GM23338 (cell line): ENCODE data around the gene SLC6A1. TPM values are rescaled to one million over a fixed set of nuclear protein-coding genes. Genes with fewer than 3 reads are reported as not detected.

Experiments
- ATAC-seq: fragments of 200-7000 bp; cut with Tn5 transposase; 3 replicates; pipeline ENCODE4 v1.9.1; 2020
- DNase-seq: peaks from one replicate; pipeline ENCODE4 v3.0.0-alpha.2; 2015; ENCODE audit warnings: low spot score
- H2AFZ ChIP-seq: fragments of 200-600 bp; sonication (generic); 2 replicates; pipeline ENCODE4 v1.8.0; 2016; ENCODE audit warnings: antibody characterized with exemption, mild to moderate bottlenecking, moderate library complexity
- H3F3A ChIP-seq: fragments of 200-600 bp; sonication (generic); replicated peaks from 2 replicates; pipeline ENCODE4 v1.8.0; 2017; ENCODE audit warnings: antibody characterized with exemption, mixed run types, low read depth
- H3K27ac ChIP-seq: fragments of 200-600 bp; sonication (generic); 2 replicates; pipeline ENCODE4 v1.6.1; 2016; ENCODE audit warnings: low read depth
- H3K27me3 ChIP-seq: fragments of 200-600 bp; sonication (generic); 2 replicates; pipeline ENCODE4 v1.8.0; 2016; ENCODE audit warnings: mild to moderate bottlenecking, mixed run types, moderate library complexity; ENCODE audit not compliant: insufficient read depth
- H3K36me3 ChIP-seq: fragments of 200-600 bp; sonication (generic); 2 replicates; pipeline ENCODE4 v1.8.0; 2016; ENCODE audit warnings: mild to moderate bottlenecking; ENCODE audit not compliant: insufficient read depth
- H3K4me1 ChIP-seq: fragments of 200-600 bp; sonication (generic); 2 replicates; pipeline ENCODE4 v1.8.0; 2016; ENCODE audit warnings: mild to moderate bottlenecking, moderate library complexity; ENCODE audit not compliant: insufficient read depth
- H3K4me2 ChIP-seq: fragments of 200-600 bp; sonication (generic); 2 replicates; pipeline ENCODE4 v1.7.1; 2017; ENCODE audit warnings: mixed run types
- H3K4me3 ChIP-seq: fragments of 200-600 bp; sonication (generic); 2 replicates; pipeline ENCODE4 v1.6.1; 2016; ENCODE audit warnings: mixed run types
- H3K79me2 ChIP-seq: fragments of 200-600 bp; sonication (generic); replicated peaks from 2 replicates; pipeline ENCODE4 v1.8.0; 2017; ENCODE audit warnings: mild to moderate bottlenecking; ENCODE audit not compliant: insufficient read depth
- H3K9me2 ChIP-seq: fragments of 200-600 bp; sonication (generic); 2 replicates; pipeline ENCODE4 v1.8.0; 2017; ENCODE audit not compliant: insufficient read depth
- H4K20me1 ChIP-seq: fragments of 200-600 bp; sonication (generic); replicated peaks from 2 replicates; pipeline ENCODE4 v1.8.0; 2017; ENCODE audit warnings: mild to moderate bottlenecking; ENCODE audit not compliant: insufficient read depth
- H3K27ac Mint-ChIP-seq: 2 replicates; pipeline ENCODE4 v1.8.0; 2020; ENCODE audit warnings: inconsistent platforms, mild to moderate bottlenecking, moderate library complexity, mixed read lengths
- H3K27me3 Mint-ChIP-seq: 3 replicates; pipeline ENCODE4 v1.8.0; 2022; ENCODE audit warnings: low read depth, mild to moderate bottlenecking, moderate library complexity, mixed read lengths, inconsistent platforms; ENCODE audit not compliant: insufficient read depth, poor library complexity
- H3K36me3 Mint-ChIP-seq: 3 replicates; pipeline ENCODE4 v1.8.0; 2021; ENCODE audit warnings: low read depth, mild to moderate bottlenecking, inconsistent platforms, moderate library complexity, mixed read lengths
- H3K4me1 Mint-ChIP-seq: 3 replicates; pipeline ENCODE4 v1.8.0; 2020; ENCODE audit warnings: mild to moderate bottlenecking, inconsistent platforms, mixed read lengths
- H3K4me3 Mint-ChIP-seq: 3 replicates; pipeline ENCODE4 v1.8.0; 2021; ENCODE audit warnings: moderate library complexity, mild to moderate bottlenecking, inconsistent platforms, mixed read lengths
- H3K9me3 Mint-ChIP-seq: 3 replicates; pipeline ENCODE4 v1.8.0; 2020; ENCODE audit warnings: moderate library complexity, mild to moderate bottlenecking, inconsistent platforms, mixed read lengths
- CREB1 ChIP-seq: fragments of 250-450 bp; sonication (Bioruptor Pico); IDR thresholded peaks from 2 replicates; pipeline ENCODE4 v1.5.0; 2020; ENCODE audit warnings: low read depth, mild to moderate bottlenecking, moderate library complexity
- EZH2 ChIP-seq: fragments of 200-600 bp; sonication (generic); IDR thresholded peaks from one replicate; pipeline ENCODE4 v1.8.0; 2017; ENCODE audit warnings: antibody characterized with exemption, mild to moderate bottlenecking, low read depth; ENCODE audit not compliant: unreplicated experiment
- EZH2phosphoT487 ChIP-seq: fragments of 200-600 bp; sonication (generic); IDR thresholded peaks from one replicate; pipeline ENCODE4 v1.8.1; 2018; ENCODE audit warnings: antibody characterized with exemption; ENCODE audit not compliant: unreplicated experiment
- JUNB ChIP-seq: IDR thresholded peaks from one replicate; pipeline ENCODE4 v1.6.1; 2016; ENCODE audit warnings: antibody characterized with exemption; ENCODE audit not compliant: unreplicated experiment
- NANOG ChIP-seq: IDR thresholded peaks from 2 replicates; pipeline ENCODE4 v1.6.1; 2016; ENCODE audit warnings: antibody characterized with exemption, borderline replicate concordance
- POLR2AphosphoS5 ChIP-seq: IDR thresholded peaks from 2 replicates; pipeline ENCODE4 v1.6.1; 2016; ENCODE audit warnings: antibody characterized with exemption, low read depth
- STAT1 ChIP-seq: IDR thresholded peaks from one replicate; pipeline ENCODE4 v1.6.1; 2016; ENCODE audit warnings: antibody characterized with exemption; ENCODE audit not compliant: unreplicated experiment
- ZNF114 ChIP-seq: fragments of 250-450 bp; sonication (Bioruptor Pico); IDR thresholded peaks from 2 replicates; pipeline ENCODE4 v1.5.0; 2020; ENCODE audit warnings: mild to moderate bottlenecking, moderate library complexity
- ZNF331 ChIP-seq: fragments of 250-450 bp; sonication (Bioruptor Pico); IDR thresholded peaks from 2 replicates; pipeline ENCODE4 v1.5.0; 2020; ENCODE audit warnings: low read depth, mild to moderate bottlenecking, moderate library complexity
- polyA plus RNA-seq: library from polyadenylated mRNA; unstranded; fragments of >200 nt; fragmentation: Nextera tagmentation; extraction: Ambion mirVana; gene quantifications from 2 replicates; pipeline ENCODE4 v1.2.1, GENCODE V29; 2016
- total RNA-seq: library from RNA; depleted of rRNA; stranded (reverse); fragments of >200 nt; shearing (Covaris generic); gene quantifications from 2 replicates; pipeline ENCODE4 v1.2.3, GENCODE V29; 2014
- TF ChIP-seq, protein P1 (sequence below): IDR thresholded peaks from 2 replicates; pipeline ENCODE4 v1.6.1; 2016; ENCODE audit warnings: antibody characterized with exemption
- TF ChIP-seq, protein P2 (sequence below), 2 experiments: fragments of 200-600 bp in 1 of 2; sonication (generic) in 1 of 2; conservative IDR thresholded peaks; 2 replicates each; pipeline versions ENCODE4 v1.5.1 to v1.6.1; 2016 to 2017; ENCODE audit warnings: antibody characterized with exemption in 2 of 2, low read depth in 2 of 2, mild to moderate bottlenecking in 2 of 2, moderate library complexity in 1 of 2
- TF ChIP-seq, protein P3 (sequence below): fragments of 250-450 bp; sonication (Bioruptor Pico); IDR thresholded peaks from 2 replicates; pipeline ENCODE4 v1.5.0; 2020; ENCODE audit warnings: mild to moderate bottlenecking, moderate library complexity
- TF ChIP-seq, protein P4 (sequence below): IDR thresholded peaks from one replicate; pipeline ENCODE4 v1.6.1; 2018; ENCODE audit warnings: antibody characterized with exemption; ENCODE audit not compliant: unreplicated experiment

Gene SLC6A1
- total and polyA plus RNA-seq, 2 experiments from 2014 or later, result 0.16 to 0.28 TPM

DNA sequence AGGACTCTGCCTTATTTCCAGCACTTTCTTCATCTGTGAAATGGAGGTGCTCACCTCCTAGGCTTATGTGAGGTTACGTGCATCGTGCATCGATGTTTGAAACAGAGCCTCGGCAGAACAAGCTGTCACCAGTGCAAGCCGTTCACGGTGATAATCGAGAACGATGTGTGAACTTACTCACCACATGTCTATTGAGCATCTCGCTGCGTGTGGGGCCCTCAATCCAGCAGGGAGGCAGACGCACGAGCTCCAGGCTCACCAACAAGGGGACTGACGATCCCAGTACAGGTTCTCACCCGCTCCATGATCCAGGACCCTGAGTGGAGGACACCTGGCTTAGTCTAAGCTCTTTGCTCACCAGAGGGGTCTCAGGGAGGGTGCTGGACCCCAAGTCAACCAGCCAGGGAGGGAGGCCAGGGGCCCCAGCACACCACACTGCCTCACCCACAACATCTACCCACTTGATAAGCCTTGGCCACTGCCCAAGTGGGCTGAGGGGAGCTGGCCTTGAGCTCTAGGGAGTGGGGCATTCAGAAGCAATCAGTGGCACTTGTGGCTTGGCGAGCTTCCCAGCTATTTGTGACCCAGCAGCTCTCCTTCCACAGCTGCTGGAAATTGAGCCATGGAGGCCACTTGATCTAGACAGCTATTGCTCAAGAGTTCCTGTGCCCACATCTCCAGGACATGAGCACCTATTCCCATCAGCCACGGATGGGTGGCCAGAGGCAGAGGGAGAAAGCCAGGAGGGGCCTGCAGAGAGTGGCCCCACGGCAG is 34.4 kb upstream of the SLC6A1 start:
- H3K27me3 ChIP-seq, result no peaks in the 10 kb centered on the region
- H3K4me1 ChIP-seq, result no peaks in the 10 kb centered on the region
- no peak overlapping the region for H3K27ac ChIP-seq
- no peaks in the 10 kb centered on the region for H3K9me2 ChIP-seq
- no peak overlapping the region for H3K4me2 ChIP-seq
- Mint-ChIP-seq H3K4me1 (peaks cover 2% of the 10 kb centered on the region; the same call in 1 of the 3 replicates), H3K4me3 (no peak overlapping the region), H3K27me3 (no peaks in the 10 kb centered on the region), H3K27ac (no peak overlapping the region), H3K9me3 (no peaks in the 10 kb centered on the region), H3K36me3 (no peaks in the 10 kb centered on the region)
- TF ChIP-seq EZH2phosphoT487 (no peak), ZNF114 (CRISPR knock-in tag) (no peak), EZH2 (no peak), STAT1 (no peak), JUNB (no peak), CREB1 (CRISPR knock-in tag) (no peak), ZNF331 (no peak), NANOG (no peak), POLR2AphosphoS5 (no peak)
- TF ChIP-seq, protein P1, sequence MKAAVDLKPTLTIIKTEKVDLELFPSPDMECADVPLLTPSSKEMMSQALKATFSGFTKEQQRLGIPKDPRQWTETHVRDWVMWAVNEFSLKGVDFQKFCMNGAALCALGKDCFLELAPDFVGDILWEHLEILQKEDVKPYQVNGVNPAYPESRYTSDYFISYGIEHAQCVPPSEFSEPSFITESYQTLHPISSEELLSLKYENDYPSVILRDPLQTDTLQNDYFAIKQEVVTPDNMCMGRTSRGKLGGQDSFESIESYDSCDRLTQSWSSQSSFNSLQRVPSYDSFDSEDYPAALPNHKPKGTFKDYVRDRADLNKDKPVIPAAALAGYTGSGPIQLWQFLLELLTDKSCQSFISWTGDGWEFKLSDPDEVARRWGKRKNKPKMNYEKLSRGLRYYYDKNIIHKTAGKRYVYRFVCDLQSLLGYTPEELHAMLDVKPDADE, result no peak
- TF ChIP-seq, protein P2, sequence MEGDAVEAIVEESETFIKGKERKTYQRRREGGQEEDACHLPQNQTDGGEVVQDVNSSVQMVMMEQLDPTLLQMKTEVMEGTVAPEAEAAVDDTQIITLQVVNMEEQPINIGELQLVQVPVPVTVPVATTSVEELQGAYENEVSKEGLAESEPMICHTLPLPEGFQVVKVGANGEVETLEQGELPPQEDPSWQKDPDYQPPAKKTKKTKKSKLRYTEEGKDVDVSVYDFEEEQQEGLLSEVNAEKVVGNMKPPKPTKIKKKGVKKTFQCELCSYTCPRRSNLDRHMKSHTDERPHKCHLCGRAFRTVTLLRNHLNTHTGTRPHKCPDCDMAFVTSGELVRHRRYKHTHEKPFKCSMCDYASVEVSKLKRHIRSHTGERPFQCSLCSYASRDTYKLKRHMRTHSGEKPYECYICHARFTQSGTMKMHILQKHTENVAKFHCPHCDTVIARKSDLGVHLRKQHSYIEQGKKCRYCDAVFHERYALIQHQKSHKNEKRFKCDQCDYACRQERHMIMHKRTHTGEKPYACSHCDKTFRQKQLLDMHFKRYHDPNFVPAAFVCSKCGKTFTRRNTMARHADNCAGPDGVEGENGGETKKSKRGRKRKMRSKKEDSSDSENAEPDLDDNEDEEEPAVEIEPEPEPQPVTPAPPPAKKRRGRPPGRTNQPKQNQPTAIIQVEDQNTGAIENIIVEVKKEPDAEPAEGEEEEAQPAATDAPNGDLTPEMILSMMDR (conservative IDR thresholded peaks at IDR 0.05; ENCODE audit: low read depth in 2 of 2), result no peak
- TF ChIP-seq, protein P3, sequence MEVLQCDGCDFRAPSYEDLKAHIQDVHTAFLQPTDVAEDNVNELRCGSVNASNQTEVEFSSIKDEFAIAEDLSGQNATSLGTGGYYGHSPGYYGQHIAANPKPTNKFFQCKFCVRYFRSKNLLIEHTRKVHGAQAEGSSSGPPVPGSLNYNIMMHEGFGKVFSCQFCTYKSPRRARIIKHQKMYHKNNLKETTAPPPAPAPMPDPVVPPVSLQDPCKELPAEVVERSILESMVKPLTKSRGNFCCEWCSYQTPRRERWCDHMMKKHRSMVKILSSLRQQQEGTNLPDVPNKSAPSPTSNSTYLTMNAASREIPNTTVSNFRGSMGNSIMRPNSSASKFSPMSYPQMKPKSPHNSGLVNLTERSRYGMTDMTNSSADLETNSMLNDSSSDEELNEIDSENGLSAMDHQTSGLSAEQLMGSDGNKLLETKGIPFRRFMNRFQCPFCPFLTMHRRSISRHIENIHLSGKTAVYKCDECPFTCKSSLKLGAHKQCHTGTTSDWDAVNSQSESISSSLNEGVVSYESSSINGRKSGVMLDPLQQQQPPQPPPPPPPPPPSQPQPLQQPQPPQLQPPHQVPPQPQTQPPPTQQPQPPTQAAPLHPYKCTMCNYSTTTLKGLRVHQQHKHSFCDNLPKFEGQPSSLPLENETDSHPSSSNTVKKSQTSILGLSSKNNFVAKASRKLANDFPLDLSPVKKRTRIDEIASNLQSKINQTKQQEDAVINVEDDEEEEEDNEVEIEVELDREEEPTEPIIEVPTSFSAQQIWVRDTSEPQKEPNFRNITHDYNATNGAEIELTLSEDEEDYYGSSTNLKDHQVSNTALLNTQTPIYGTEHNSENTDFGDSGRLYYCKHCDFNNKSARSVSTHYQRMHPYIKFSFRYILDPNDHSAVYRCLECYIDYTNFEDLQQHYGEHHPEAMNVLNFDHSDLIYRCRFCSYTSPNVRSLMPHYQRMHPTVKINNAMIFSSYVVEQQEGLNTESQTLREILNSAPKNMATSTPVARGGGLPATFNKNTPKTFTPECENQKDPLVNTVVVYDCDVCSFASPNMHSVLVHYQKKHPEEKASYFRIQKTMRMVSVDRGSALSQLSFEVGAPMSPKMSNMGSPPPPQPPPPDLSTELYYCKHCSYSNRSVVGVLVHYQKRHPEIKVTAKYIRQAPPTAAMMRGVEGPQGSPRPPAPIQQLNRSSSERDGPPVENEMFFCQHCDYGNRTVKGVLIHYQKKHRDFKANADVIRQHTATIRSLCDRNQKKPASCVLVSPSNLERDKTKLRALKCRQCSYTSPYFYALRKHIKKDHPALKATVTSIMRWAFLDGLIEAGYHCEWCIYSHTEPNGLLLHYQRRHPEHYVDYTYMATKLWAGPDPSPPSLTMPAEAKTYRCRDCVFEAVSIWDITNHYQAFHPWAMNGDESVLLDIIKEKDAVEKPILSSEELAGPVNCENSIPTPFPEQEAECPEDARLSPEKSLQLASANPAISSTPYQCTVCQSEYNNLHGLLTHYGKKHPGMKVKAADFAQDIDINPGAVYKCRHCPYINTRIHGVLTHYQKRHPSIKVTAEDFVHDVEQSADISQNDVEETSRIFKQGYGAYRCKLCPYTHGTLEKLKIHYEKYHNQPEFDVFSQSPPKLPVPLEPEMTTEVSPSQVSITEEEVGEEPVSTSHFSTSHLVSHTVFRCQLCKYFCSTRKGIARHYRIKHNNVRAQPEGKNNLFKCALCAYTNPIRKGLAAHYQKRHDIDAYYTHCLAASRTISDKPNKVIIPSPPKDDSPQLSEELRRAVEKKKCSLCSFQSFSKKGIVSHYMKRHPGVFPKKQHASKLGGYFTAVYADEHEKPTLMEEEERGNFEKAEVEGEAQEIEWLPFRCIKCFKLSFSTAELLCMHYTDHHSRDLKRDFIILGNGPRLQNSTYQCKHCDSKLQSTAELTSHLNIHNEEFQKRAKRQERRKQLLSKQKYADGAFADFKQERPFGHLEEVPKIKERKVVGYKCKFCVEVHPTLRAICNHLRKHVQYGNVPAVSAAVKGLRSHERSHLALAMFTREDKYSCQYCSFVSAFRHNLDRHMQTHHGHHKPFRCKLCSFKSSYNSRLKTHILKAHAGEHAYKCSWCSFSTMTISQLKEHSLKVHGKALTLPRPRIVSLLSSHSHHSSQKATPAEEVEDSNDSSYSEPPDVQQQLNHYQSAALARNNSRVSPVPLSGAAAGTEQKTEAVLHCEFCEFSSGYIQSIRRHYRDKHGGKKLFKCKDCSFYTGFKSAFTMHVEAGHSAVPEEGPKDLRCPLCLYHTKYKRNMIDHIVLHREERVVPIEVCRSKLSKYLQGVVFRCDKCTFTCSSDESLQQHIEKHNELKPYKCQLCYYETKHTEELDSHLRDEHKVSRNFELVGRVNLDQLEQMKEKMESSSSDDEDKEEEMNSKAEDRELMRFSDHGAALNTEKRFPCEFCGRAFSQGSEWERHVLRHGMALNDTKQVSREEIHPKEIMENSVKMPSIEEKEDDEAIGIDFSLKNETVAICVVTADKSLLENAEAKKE (CRISPR knock-in tag), result no peak
- TF ChIP-seq, protein P4, sequence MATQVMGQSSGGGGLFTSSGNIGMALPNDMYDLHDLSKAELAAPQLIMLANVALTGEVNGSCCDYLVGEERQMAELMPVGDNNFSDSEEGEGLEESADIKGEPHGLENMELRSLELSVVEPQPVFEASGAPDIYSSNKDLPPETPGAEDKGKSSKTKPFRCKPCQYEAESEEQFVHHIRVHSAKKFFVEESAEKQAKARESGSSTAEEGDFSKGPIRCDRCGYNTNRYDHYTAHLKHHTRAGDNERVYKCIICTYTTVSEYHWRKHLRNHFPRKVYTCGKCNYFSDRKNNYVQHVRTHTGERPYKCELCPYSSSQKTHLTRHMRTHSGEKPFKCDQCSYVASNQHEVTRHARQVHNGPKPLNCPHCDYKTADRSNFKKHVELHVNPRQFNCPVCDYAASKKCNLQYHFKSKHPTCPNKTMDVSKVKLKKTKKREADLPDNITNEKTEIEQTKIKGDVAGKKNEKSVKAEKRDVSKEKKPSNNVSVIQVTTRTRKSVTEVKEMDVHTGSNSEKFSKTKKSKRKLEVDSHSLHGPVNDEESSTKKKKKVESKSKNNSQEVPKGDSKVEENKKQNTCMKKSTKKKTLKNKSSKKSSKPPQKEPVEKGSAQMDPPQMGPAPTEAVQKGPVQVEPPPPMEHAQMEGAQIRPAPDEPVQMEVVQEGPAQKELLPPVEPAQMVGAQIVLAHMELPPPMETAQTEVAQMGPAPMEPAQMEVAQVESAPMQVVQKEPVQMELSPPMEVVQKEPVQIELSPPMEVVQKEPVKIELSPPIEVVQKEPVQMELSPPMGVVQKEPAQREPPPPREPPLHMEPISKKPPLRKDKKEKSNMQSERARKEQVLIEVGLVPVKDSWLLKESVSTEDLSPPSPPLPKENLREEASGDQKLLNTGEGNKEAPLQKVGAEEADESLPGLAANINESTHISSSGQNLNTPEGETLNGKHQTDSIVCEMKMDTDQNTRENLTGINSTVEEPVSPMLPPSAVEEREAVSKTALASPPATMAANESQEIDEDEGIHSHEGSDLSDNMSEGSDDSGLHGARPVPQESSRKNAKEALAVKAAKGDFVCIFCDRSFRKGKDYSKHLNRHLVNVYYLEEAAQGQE, result no peak
- H3K36me3 ChIP-seq, result no peaks in the 10 kb centered on the region
- no peaks in the 10 kb centered on the region for H3F3A ChIP-seq
- H3K79me2 ChIP-seq, result no peaks in the 10 kb centered on the region
- no peak overlapping the region for H3K4me3 ChIP-seq
- H4K20me1 ChIP-seq, result no peaks in the 10 kb centered on the region
- H2AFZ ChIP-seq, result no peak overlapping the region
- DNase-seq (no peak), ATAC-seq (no peak)
